ENCODE data around the gene SCMH1.
"Not testable (repeated sequence)": the region's sequence is repeated elsewhere in the genome, so short reads cannot be mapped to it uniquely, and the experiment has no call there.

The SCMH1 gene

GRCh38 chr1:41241749-41242341 is at the start of gene SCMH1:
SCMH1 (minus strand) TSS chr1:41242306; CDS start chr1:41186133, 56,173 bp downstream.
- no peak for DNase-seq

- no peak for DNase-seq
These were observed 49.1 kb upstream of the SCMH1 start for GRCh38 chr1:41291195-41291594.

- DNase-seq: no peak
These were observed 47.1 kb upstream of the SCMH1 start for GRCh38 chr1:41289196-41289595.

- no peak for DNase-seq
These were observed 44.9 kb upstream of the SCMH1 start for GRCh38 chr1:41286992-41287391.

GRCh38 chr1:41286486-41286885 is 44.4 kb upstream of the SCMH1 start:
- no peak for DNase-seq

- DNase-seq: no peak
These were observed 43.7 kb upstream of the SCMH1 start for GRCh38 chr1:41285818-41286217.

- no peak for DNase-seq
These were observed 42.0 kb upstream of the SCMH1 start for GRCh38 chr1:41284121-41284520.

- no peak for DNase-seq
These were observed 40.7 kb upstream of the SCMH1 start for GRCh38 chr1:41282679-41283317.

- no peak for DNase-seq
These were observed 39.2 kb upstream of the SCMH1 start for GRCh38 chr1:41281334-41281733.

- DNase-seq: no peak
These were observed 38.3 kb upstream of the SCMH1 start for GRCh38 chr1:41280202-41281032.

- DNase-seq: no peak
These were observed 36.0 kb upstream of the SCMH1 start for GRCh38 chr1:41278076-41278475.

GRCh38 chr1:41277371-41277975 is 35.4 kb upstream of the SCMH1 start:
- DNase-seq: no peak

GRCh38 chr1:41275831-41276230 is 33.7 kb upstream of the SCMH1 start:
- DNase-seq: no peak

- DNase-seq: no peak
These were observed 32.8 kb upstream of the SCMH1 start for GRCh38 chr1:41274752-41275545.

GRCh38 chr1:41272601-41273000 is 30.5 kb upstream of the SCMH1 start:
- DNase-seq: no peak

- DNase-seq: no peak
These were observed 26.2 kb upstream of the SCMH1 start for GRCh38 chr1:41268154-41268770.

GRCh38 chr1:41261926-41262618 is 20.0 kb upstream of the SCMH1 start:
- no peak for DNase-seq

GRCh38 chr1:41260768-41261167 is 18.7 kb upstream of the SCMH1 start:
- DNase-seq: no peak

GRCh38 chr1:41259221-41259620 is 17.1 kb upstream of the SCMH1 start:
- no peak for DNase-seq

- DNase-seq: no peak
These were observed 13.9 kb upstream of the SCMH1 start for GRCh38 chr1:41255978-41256377.

- not testable (repeated sequence) for DNase-seq
These were observed 9.0 kb upstream of the SCMH1 start for GRCh38 chr1:41251120-41251519.

- DNase-seq: peak; percentile 8
These were observed 7.2 kb upstream of the SCMH1 start for GRCh38 chr1:41249319-41249718.
